Activated T-cell treated with anti-CD3 and anti-CD28 coated beads, Interleukin-2, amount 50 U/mL, for 4 hours (primary cell): ENCODE results near the gene P2RY1. TPM values are rescaled to one million over a fixed set of nuclear protein-coding genes. Genes with fewer than 3 reads are reported as not detected.

Experiments
- ATAC-seq, 2 donors: fragments of 200-7000 bp; cut with Tn5 transposase; one replicate each; pipeline ENCODE4 v1.10.0; 2021
- DNase-seq: peaks from one replicate; pipeline ENCODE4 v3.0.0-alpha.2; 2020
- H3K27me3 Mint-ChIP-seq: one replicate; pipeline ENCODE4 v1.8.0; 2021; ENCODE audit warnings: low read depth, mixed read lengths
- H3K36me3 Mint-ChIP-seq: one replicate; pipeline ENCODE4 v1.8.0; 2022; ENCODE audit warnings: mixed read lengths; ENCODE audit not compliant: insufficient read depth
- H3K4me1 Mint-ChIP-seq: one replicate; pipeline ENCODE4 v1.8.0; 2021; ENCODE audit warnings: low read depth, mixed read lengths
- H3K4me3 Mint-ChIP-seq: one replicate; pipeline ENCODE4 v1.8.0; 2021; ENCODE audit warnings: mild to moderate bottlenecking, moderate library complexity, mixed read lengths
- H3K9me3 Mint-ChIP-seq: one replicate; pipeline ENCODE4 v1.8.0; 2021; ENCODE audit warnings: mixed read lengths
- total RNA-seq, 3 donors: library from RNA; stranded (reverse); gene quantifications; one replicate each; pipeline ENCODE4 v1.2.1, GENCODE V29; 2021

Gene P2RY1, protein sequence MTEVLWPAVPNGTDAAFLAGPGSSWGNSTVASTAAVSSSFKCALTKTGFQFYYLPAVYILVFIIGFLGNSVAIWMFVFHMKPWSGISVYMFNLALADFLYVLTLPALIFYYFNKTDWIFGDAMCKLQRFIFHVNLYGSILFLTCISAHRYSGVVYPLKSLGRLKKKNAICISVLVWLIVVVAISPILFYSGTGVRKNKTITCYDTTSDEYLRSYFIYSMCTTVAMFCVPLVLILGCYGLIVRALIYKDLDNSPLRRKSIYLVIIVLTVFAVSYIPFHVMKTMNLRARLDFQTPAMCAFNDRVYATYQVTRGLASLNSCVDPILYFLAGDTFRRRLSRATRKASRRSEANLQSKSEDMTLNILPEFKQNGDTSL
- under 1 TPM; 0.22 to 0.55 (median 0.30) TPM for total RNA-seq

DNA sequence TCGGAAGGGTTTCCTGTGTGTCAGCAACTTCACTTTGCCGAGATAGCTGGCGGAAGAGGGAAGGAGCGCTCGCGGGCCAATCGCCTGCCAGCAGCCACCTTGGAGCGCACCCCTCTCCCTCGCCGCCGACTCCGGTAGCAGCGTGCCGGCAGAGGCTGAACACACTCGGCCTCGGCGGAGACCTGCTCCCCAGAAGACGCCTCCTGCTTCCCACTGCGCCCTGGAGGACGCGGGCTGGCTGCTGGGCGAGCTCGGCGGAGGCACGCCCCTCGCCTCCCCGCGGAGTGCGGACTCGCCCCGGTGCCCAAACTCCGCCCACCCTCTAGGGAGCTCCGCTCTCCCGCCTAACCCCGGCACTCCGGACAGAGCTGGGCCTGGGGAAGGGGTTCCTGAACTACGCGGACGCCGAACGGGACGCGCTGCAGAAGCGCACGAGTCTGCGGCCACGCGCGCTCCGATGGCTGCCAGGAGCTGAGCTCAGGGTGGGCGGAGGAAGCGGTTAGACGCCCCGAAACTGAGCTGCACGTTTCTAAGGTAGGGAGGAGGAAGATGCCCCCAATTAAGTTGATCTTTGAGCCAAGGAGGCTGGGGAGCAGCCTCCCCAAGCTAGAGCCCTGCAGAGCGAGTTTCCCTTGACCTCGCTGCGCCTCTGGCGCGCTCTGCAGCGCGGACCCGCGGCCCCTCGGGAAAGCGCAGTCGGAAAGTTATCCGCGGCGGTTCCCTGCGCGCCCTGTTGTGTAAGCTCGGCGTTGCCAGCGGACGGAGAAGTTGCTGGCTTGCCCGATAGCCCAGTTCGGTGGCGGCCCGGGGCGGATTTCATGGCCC, at the start of gene P2RY1:
Gene P2RY1 (plus strand): TSS at position 356 of the 825 bp plus-strand sequence. CDS start 652 bp downstream, outside the sequence.
- H3K36me3 Mint-ChIP-seq: no peaks in the 10 kb centered on the region
- H3K9me3 Mint-ChIP-seq: no peaks in the 10 kb centered on the region
- H3K27me3 Mint-ChIP-seq: peaks cover 39% of the 10 kb centered on the region
- H3K4me3 Mint-ChIP-seq: peak within 1 kb of the TSS; percentile 75
- peaks cover 13% of the 10 kb centered on the region for H3K4me1 Mint-ChIP-seq
- ATAC-seq: peak; percentile 68 to 76
- no peak for DNase-seq

DNA sequence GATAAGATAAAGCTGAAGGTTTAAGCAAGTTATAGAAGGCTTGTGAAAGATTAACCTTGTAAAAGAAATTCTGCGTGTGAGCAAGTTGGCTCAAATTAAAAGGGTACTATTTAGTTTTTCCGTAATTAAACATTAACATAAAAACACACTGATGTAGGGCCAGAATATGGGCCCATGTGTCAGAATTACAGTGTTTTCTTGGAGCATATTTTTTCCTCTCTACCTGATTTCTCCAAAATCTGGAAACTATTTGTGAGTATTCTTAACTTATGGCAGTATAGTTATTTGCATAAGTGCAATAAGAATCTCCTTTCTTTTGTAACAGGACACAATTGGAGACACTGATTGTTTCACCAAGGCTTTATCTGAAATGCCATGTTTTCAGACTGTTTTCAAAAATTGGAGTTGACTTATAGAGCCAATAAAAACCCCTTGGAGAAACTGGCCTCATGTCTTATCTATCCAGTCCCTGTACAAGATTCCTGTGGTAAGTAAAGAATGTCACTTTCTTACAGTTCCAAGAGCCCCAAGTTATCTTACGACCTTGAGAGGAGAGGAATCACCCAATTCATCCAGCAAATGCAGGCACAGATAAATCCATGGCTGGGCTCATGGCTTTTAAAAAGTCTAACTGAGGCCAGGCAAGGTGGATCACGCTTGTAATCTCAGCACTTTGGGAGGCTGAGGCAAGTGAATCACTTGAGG, 47.8 kb upstream of the P2RY1 start:
- DNase-seq (no peak), ATAC-seq (no peak)
- H3K9me3 Mint-ChIP-seq: peaks cover 6% of the 10 kb centered on the region
- H3K36me3 Mint-ChIP-seq: no peaks in the 10 kb centered on the region
- H3K27me3 Mint-ChIP-seq: no peaks in the 10 kb centered on the region
- H3K4me3 Mint-ChIP-seq: no peak overlapping the region
- H3K4me1 Mint-ChIP-seq: no peaks in the 10 kb centered on the region

DNA sequence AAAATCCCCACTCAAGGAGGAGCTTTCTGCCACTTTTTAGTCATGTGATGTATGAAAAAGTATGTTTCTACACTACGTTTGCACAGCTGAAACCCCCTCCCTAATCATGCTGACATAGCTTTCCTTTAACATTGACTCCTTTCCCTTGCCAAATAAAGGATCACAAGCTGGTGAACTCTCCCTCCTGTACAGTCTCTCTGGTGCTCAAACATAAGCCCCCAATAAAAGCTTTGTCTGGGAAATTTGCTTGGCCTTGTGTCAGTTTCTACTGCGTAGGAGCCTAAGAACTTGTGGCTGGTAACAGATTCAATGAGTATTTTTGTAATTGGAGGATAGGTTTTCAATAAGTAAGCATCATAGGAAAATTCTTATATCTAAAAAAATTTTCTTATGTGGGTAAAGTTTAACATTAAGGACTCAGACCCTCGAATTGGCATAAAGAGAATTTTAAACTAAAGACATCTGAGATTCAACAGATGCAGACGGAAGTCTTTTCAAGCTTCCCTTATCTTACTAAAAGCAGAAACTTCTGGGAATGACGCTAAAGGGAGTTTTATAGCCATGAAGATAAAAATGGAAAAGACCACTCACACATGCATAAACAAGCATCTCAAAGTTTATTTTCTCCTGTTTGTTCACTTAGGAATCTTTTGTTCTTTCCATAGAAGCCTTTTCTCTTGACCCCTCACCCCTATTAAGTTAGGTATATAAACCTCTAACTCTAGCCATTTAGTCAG, 44.1 kb upstream of the P2RY1 start:
- H3K27me3 Mint-ChIP-seq: no peaks in the 10 kb centered on the region
- ATAC-seq: no peak

DNA sequence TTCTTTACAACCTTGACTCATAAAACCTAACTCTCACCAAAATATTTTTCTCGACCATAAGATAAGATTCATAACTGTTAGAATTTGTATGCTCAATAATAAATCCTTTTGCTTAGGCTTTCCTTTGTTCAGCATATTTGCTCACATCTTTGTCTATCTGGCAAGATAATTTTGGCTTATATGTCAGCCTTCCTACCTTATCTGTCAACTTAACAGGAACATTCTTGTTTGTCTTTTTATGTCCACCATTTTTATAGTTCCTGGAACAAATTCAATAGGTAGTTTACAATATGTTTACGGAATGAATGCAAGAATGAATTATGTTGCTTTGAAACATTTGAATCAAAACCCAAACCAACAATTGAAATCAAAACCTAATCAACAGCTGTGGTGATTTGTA, 41.0 kb upstream of the P2RY1 start:
- Mint-ChIP-seq H3K9me3 (peaks cover under 1% of the 10 kb centered on the region), H3K4me3 (no peak overlapping the region), H3K36me3 (no peaks in the 10 kb centered on the region), H3K27me3 (no peaks in the 10 kb centered on the region), H3K4me1 (no peaks in the 10 kb centered on the region)
- no peak for DNase-seq
- ATAC-seq: no peak

More for the DNA sequence above, 44.1 kb upstream of the P2RY1 start:
- Mint-ChIP-seq H3K4me1 (no peaks in the 10 kb centered on the region), H3K36me3 (no peaks in the 10 kb centered on the region), H3K4me3 (no peak overlapping the region), H3K9me3 (peaks cover 6% of the 10 kb centered on the region)
- no peak for DNase-seq

DNA sequence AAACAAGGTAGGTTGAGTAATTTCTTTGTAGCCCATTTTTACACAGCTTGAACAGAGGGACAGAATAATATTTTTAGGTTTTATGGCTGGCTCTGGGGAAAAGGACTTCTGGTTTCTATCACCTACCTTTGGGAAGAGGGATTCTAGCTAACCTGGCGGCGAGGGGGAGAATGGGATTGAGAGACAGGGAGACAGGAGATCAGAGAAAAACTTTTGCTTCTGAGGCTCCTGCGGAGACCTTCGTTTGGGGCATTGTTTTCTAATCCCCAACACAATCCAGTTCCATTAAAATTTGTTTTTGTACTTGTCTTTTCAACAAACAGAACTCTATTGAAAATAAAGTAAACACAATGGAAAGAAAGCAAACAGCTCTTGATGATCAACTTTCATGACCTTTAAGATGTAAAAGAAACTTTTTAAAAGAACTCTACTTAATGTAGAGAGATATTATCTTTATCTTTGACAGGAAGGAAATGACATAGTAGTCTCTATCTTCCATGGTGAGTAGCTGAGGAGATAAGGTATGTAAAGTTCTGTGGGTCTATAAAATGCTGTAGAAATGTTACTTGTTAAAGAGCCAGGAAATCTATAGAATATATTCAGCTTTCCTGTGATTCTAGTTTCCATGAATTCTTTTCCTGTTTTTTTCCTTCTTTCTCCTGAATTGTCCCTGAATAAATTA, 37.0 kb upstream of the P2RY1 start:
- peaks cover 3% of the 10 kb centered on the region for H3K27me3 Mint-ChIP-seq
- peaks cover 6% of the 10 kb centered on the region for H3K9me3 Mint-ChIP-seq
- no peaks in the 10 kb centered on the region for H3K4me1 Mint-ChIP-seq
- H3K36me3 Mint-ChIP-seq: no peaks in the 10 kb centered on the region
- DNase-seq (no peak), ATAC-seq (no peak)
- H3K4me3 Mint-ChIP-seq: no peak overlapping the region

DNA sequence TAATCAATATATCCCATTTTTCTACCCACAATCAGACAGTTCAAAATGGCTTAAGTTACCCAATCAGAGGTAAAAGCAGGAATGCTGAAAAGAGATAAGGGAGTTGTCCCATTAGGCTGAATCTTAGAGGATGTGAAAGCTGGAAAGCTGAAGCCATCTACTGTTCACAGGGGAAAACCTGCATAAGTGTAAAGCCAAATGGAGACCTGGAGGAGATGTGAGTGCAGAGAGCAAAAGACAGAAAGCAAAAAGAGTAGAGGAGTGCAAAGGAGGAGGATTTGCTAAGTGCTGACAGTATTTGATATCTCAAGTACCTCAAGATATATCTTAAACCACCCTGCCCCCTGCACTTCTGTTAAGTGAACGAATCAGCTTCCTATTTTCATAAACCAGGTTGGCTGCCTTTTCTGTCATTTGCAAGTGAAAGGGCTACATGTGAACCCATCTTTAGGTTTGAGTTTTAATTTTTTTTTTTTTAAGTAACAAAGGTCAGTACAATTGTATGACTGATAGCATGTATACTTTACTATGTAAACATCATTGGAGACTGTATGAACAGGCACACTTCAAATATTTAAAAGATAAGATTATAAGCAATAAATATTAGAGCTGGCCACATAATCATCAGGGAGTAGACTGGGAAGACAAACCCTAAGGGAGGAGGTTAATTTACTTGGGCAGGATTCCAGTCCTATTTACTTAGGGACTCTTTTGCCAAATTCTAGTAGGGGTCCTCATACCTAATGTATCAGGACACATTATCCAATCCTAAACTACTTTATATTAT, 22.8 kb upstream of the P2RY1 start:
- H3K36me3 Mint-ChIP-seq: no peaks in the 10 kb centered on the region
- no peak overlapping the region for H3K4me3 Mint-ChIP-seq
- no peaks in the 10 kb centered on the region for H3K9me3 Mint-ChIP-seq
- H3K4me1 Mint-ChIP-seq: no peaks in the 10 kb centered on the region
- ATAC-seq (no peak), DNase-seq (no peak)
- no peaks in the 10 kb centered on the region for H3K27me3 Mint-ChIP-seq

DNA sequence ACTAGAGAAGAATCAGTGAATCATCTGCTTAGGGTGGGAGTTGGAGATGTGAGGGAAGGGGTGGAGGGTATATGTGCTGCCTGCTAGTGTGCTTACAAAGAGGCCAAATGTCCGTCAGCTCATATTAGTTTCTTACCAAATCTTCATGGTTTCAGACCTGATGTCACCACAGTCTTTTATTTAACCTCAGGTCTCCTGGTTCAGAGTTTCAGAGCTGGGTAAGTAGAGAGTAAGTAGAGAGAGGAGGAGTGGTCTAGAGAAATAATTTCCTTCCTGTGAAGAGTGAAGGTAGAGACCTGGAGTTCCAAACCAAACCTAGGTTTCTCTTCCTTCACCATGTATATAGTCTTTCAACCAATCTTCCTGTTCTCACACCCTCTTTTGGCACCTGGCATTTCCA, 17.5 kb upstream of the P2RY1 start:
- DNase-seq (no peak), ATAC-seq (no peak)
- Mint-ChIP-seq H3K4me1 (no peaks in the 10 kb centered on the region), H3K4me3 (no peak overlapping the region), H3K27me3 (no peaks in the 10 kb centered on the region), H3K36me3 (no peaks in the 10 kb centered on the region), H3K9me3 (no peaks in the 10 kb centered on the region)

DNA sequence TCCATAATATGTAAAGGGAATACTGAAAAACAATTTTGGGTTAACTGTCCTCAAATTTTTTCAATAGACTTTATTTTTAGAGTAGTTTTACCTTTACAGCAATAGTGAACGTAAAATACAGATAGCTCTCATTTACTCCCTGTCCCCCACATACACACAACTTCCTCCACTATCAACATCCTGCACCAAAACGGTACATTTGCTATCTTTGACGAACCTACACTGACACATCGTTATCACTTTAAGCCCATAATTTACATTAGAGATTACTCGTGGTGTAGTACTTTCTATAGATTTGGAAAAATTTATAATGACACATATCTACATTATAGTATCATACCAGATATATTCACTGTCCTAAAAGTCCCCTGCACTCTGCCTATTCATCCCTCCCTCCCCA, 16.9 kb upstream of the P2RY1 start:
- ATAC-seq (no peak), DNase-seq (no peak)
- no peaks in the 10 kb centered on the region for H3K9me3 Mint-ChIP-seq
- H3K4me3 Mint-ChIP-seq: no peak overlapping the region
- no peaks in the 10 kb centered on the region for H3K36me3 Mint-ChIP-seq
- H3K4me1 Mint-ChIP-seq: no peaks in the 10 kb centered on the region
- no peaks in the 10 kb centered on the region for H3K27me3 Mint-ChIP-seq

DNA sequence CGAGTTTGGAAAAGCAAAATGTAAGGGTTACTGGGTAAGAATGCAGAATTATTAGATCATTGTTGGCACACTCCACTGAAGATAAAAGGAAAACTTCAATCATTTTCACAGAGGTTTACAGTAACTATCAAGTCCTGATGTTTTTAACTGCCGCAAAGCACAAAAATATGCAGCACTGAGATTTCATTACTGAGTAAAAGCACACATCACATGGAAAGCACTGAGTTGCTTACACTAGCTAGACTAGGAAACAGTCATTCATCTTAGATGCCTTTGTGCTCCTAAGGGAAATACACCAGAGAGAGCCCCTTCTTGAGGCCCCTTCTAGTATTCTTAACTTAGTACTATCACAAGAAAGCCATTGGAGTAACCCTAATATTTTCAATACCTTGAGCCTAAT, 11.8 kb upstream of the P2RY1 start:
- Mint-ChIP-seq H3K4me1 (no peaks in the 10 kb centered on the region), H3K36me3 (no peaks in the 10 kb centered on the region), H3K27me3 (peaks cover 2% of the 10 kb centered on the region), H3K4me3 (no peak overlapping the region), H3K9me3 (no peaks in the 10 kb centered on the region)
- ATAC-seq (no peak), DNase-seq (no peak)

DNA sequence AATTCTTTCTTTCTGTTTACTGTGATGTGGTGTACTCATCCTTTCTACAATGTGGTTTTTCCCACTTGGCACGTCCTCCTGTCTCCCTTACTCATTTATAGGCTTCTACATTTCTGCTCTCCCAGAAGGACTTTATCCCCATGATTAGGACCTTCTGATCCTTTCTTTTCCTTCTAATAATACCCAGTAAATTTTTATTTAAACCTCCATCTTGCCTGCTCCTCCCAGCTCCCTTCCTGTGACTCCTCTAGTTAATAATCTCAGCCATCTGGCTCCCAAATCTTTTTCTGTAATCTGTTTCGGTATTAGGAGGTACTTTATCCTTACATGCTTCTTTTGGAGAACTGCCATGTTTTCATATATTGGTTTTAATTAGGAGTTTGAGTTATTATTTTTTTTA, 11.2 kb upstream of the P2RY1 start:
- DNase-seq (no peak), ATAC-seq (no peak)
- Mint-ChIP-seq H3K4me3 (no peak overlapping the region), H3K4me1 (no peaks in the 10 kb centered on the region), H3K9me3 (no peaks in the 10 kb centered on the region), H3K36me3 (no peaks in the 10 kb centered on the region), H3K27me3 (peaks cover 2% of the 10 kb centered on the region)

DNA sequence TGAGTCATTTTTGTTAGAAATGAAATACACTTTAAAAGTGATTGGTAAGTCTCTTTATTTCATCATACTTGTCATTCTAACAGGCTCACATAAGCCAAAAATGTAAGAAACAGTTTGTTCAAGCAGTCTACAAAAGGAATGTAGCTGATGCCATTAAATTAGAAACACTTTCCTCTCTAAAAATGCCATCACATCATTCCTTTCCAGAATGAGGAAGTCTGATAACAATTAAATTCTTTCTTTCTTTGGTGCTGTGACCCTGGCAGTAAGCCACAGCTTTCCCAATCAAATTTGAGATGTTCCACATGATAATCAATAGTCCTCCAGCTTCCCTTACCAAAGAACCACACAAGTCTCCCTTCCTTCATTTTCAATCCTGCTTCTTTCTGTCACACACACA, 9.4 kb upstream of the P2RY1 start:
- ATAC-seq: no peak
- Mint-ChIP-seq H3K27me3 (peaks cover 2% of the 10 kb centered on the region), H3K4me1 (no peaks in the 10 kb centered on the region), H3K36me3 (no peaks in the 10 kb centered on the region), H3K4me3 (no peak overlapping the region), H3K9me3 (no peaks in the 10 kb centered on the region)
- no peak for DNase-seq

DNA sequence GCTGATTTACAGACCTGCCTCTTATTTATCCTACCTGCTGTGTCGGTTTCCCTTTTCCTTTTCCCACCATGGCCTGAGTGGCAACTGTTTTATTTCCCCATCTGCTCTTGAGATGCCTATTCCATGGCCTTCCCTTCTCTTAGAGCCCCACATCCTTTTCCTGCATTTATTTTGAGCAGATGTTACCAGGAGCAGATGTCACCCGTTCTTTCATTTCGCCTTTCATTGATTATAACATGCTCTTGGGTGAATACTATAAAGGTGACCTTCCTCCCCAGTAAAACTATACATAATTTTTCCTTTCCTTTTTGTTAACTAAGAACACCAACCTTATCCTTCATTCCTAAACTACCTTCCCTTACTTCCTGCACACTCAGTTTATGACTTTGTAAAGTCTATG, 8.5 kb upstream of the P2RY1 start:
- H3K9me3 Mint-ChIP-seq: no peaks in the 10 kb centered on the region
- ATAC-seq (no peak), DNase-seq (no peak)
- peaks cover 2% of the 10 kb centered on the region for H3K27me3 Mint-ChIP-seq
- no peaks in the 10 kb centered on the region for H3K4me1 Mint-ChIP-seq
- H3K4me3 Mint-ChIP-seq: no peak overlapping the region
- no peaks in the 10 kb centered on the region for H3K36me3 Mint-ChIP-seq

DNA sequence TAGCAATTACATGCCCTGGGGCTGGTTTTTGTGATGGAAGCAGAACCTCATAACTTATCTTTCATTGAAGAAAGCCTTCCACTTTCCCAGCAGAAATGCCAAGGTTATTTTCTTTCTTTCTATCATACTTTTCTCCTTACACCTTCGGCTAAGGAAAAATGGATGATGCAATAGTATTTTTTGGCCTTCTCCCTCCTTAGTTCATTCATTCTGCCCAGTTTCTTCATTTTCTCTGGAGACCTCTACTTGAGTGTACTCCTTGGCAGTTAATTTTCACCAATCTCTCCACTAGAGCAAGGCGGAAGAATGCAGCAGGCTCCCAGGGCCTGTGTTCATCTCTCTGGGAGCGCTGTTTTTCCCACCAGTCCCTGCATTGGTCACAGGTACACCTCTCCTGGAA, 7.6 kb upstream of the P2RY1 start:
- no peak for ATAC-seq
- H3K36me3 Mint-ChIP-seq: no peaks in the 10 kb centered on the region
- no peak overlapping the region for H3K4me3 Mint-ChIP-seq
- no peak for DNase-seq
- H3K9me3 Mint-ChIP-seq: no peaks in the 10 kb centered on the region
- H3K4me1 Mint-ChIP-seq: no peaks in the 10 kb centered on the region
- peaks cover 2% of the 10 kb centered on the region for H3K27me3 Mint-ChIP-seq
